Esophagus muscularis mucosa (tissue), 3 donors: ENCODE results near the gene AFAP1.

ENCODE experiments used
- POLR2AphosphoS5 ChIP-seq, 2 donors: sonication (generic); formaldehyde crosslinking; IDR thresholded peaks; one replicate each; pipeline ENCODE4 v1.6.1; 2017; ENCODE audit warnings: antibody characterized with exemption in 2 of 2
- TF ChIP-seq, protein P1 (sequence below), 3 experiments: fragments of 200-600 bp in 2 of 3; fragments of 450-650 bp in 1 of 3; sonication (generic) in 2 of 3; IDR thresholded peaks; one replicate each; pipeline ENCODE4 v1.5.1; 2017 to 2019; ENCODE audit warnings: antibody characterized with exemption in 3 of 3, mild to moderate bottlenecking in 2 of 3, moderate library complexity in 1 of 3

DNA sequence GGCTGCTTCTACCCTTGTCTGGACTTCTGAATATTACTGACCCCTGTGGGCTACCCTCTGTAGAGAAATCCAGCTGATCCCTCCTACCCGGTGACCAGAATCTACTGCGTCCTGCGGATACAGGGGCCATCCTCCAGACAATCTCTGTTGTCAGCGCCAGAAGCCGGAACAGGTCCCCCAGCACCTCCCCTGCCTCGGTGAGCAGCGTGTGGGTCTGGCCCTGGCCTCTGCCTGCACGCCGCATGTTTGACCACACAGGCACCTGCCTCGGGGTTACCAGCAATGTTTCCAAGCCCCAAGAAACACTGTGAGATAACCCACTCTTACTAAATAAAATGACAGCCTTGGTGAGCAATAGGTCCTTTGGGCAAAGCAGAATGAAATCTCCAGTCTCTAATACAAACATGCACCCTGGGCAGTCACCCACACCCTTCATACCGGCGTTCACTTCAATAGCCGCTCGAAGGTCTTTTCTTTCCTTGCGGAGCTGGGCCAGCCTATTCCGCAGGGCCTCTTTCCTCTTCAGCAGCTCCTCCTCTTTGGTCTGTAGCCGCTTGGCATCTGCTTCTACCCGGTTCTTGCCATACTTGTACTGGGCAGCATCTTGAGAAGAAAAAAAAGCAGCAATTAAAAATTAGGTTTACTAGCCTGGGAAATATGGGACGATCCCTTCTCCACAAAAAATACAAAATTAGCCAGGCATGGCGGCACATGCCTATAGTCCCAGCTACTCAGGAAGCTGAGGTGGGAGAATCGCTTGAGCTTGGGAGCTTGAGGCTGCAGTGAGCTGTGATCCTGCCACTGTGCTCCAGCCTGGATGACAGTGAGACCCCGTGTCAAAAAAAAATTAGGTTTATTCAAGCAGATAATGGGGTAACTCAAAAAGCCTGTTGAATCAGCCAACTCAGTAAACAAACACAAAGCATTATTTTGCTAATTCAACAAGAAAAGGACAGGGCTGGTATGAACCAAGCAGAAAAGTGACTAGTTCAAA lies 165.1 kb downstream of the AFAP1 start:
- TF ChIP-seq, protein P1, sequence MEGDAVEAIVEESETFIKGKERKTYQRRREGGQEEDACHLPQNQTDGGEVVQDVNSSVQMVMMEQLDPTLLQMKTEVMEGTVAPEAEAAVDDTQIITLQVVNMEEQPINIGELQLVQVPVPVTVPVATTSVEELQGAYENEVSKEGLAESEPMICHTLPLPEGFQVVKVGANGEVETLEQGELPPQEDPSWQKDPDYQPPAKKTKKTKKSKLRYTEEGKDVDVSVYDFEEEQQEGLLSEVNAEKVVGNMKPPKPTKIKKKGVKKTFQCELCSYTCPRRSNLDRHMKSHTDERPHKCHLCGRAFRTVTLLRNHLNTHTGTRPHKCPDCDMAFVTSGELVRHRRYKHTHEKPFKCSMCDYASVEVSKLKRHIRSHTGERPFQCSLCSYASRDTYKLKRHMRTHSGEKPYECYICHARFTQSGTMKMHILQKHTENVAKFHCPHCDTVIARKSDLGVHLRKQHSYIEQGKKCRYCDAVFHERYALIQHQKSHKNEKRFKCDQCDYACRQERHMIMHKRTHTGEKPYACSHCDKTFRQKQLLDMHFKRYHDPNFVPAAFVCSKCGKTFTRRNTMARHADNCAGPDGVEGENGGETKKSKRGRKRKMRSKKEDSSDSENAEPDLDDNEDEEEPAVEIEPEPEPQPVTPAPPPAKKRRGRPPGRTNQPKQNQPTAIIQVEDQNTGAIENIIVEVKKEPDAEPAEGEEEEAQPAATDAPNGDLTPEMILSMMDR (IDR thresholded peaks at IDR 0.05): no peak
- TF ChIP-seq POLR2AphosphoS5 (IDR thresholded peaks at IDR 0.05): no peak
